Cardiac septum (tissue), 1 donor: ENCODE data around the gene BHLHE40. TPM values are rescaled to one million over a fixed set of nuclear protein-coding genes. Genes with fewer than 3 reads are reported as not detected.

Experiments
- DNase-seq: peaks from one replicate; pipeline ENCODE4 v3.0.0-alpha.2; 2020; ENCODE audit warnings: low spot score
- intact Hi-C: fragments of 100-400 bp; cut with DNase I; formaldehyde crosslinking; loops from one replicate; pipeline ENCODE4 v1.14.0; 2022
- total RNA-seq: library from RNA; stranded (reverse); fragmentation: NEBNext Ultra II Directional; extraction: Animal tissue kit (Norgen Biotek cat#: 25700); gene quantifications from one replicate; pipeline ENCODE4 v1.2.1, GENCODE V29; 2021
- donor health status: DM: no; HTN: no; CAD: no.

Gene BHLHE40
- total RNA-seq, 1 donor from 2014 or later, result 71.5 TPM

GRCh38 chr3:4981665-4982494 lies 2.6 kb downstream of the BHLHE40 start:
- intact Hi-C loops, result no loop called here
- DNase-seq, result no peak

DNA sequence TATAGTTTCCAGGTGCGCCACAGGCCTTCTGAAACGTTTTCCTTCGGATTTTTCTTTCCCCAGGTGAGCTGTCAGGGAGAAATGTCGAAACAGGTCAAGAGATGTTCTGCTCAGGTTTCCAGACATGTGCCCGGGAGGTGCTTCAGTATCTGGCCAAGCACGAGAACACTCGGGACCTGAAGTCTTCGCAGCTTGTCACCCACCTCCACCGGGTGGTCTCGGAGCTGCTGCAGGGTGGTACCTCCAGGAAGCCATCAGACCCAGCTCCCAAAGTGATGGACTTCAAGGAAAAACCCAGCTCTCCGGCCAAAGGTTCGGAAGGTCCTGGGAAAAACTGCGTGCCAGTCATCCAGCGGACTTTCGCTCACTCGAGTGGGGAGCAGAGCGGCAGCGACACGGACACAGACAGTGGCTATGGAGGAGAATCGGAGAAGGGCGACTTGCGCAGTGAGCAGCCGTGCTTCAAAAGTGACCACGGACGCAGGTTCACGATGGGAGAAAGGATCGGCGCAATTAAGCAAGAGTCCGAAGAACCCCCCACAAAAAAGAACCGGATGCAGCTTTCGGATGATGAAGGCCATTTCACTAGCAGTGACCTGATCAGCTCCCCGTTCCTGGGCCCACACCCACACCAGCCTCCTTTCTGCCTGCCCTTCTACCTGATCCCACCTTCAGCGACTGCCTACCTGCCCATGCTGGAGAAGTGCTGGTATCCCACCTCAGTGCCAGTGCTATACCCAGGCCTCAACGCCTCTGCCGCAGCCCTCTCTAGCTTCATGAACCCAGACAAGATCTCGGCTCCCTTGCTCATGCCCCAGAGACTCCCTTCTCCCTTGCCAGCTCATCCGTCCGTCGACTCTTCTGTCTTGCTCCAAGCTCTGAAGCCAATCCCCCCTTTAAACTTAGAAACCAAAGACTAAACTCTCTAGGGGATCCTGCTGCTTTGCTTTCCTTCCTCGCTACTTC lies 3.8 kb downstream of the BHLHE40 start:
- DNase-seq, result no peak
- intact Hi-C loops, result no loop called here

- intact Hi-C loops, result no loop called here
- no peak for DNase-seq
Measured at GRCh38 chr3:4983739-4984510, 4.7 kb downstream of the BHLHE40 start.

DNA sequence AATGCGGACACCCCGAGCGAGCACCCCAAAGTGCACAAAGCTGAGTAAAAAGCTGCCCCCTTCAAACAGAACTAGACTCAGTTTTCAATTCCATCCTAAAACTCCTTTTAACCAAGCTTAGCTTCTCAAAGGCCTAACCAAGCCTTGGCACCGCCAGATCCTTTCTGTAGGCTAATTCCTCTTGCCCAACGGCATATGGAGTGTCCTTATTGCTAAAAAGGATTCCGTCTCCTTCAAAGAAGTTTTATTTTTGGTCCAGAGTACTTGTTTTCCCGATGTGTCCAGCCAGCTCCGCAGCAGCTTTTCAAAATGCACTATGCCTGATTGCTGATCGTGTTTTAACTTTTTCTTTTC lies 5.3 kb downstream of the BHLHE40 start:
- intact Hi-C loops, result no loop called here
- DNase-seq, result no peak

DNA sequence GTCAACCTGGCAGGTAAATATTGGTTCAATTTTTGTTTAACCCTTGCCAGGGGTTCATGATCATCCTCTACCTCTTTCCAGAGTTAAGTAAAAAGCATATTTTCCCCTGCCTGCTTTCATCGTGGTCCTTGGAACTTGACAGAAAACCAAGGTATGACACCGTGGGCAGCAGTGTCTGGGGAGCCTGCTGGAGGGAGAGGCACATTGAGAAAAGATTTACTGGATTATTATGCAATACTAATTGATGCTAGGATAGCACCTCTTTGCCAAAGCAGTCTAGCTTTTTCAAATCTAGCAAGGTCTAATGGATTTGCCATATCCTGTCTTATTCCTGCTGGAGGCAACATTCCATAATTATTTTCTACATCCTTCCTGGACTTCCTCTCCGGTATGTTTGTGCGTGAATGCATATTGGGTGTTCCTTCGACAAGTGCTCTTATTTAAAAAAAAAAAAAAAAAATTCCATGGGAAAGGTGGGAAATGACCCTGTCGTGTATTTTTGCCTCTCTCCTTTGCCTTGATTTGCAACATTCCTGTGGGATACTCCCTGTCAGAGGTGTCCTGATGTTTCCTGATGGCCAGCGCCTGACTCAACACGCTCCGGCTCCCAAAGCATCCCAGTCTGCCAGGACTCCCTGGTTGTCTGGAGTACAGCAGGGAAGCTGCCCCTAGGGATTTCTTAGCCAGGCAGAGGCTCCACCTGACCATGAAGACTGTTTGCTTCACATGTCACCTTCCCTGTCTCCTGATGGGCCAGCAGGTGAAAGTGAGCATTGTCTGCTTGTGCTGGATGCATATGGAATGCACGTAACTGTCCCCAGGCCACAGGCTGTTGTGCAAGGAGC lies 6.3 kb downstream of the BHLHE40 start:
- intact Hi-C loops, result loop anchor here (1.0 kb wide), 2 partner anchors 7 to 41 kb away; no protein-coding TSS in a partner anchor
- no peak for DNase-seq

GRCh38 chr3:4986175-4986781 lies 7.0 kb downstream of the BHLHE40 start:
- DNase-seq, result no peak
- intact Hi-C loops, result loop anchor here (1.0 kb wide), 2 partner anchors 8 to 40 kb away; no protein-coding TSS in a partner anchor

DNA sequence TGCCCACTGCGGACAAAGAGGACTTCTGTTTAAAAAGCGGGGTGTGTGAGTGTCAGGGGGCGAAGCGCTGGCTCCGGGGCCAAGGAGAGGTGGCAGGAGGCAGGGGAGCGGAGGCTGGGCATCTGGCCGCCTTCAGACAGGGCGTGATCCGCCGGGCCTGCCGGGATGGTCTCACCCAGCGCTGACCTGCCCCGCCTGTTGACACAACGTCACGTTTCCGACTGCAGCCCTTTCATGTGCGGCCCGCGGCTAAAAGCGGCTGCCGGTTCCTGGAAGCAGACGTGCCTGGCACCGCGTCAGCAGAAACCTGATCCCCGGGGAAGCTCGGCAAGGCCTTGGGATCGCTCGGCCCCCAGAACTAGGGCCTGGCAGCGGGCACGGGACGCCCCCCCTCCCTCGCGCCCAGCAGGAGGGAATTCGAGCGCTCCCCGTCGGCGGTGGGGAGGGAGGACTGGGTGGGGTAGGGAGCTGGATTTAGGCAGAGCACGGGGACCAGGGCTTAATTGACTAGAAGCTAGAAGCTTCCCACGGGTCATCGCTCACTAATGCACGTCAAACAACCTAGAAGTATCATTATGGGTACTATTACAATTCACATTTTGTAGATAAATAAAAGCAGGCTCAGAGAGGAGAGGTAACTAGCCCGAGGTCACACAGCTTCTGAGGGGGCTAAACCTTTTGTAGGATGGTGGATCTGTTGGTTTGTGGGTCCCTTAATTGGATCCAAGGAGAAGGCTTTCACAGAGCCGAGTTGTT lies 7.7 kb downstream of the BHLHE40 start:
- intact Hi-C loops, result loop anchor here (1.0 kb wide), 2 partner anchors 9 to 39 kb away; no protein-coding TSS in a partner anchor
- DNase-seq, result peak; percentile 99

DNA sequence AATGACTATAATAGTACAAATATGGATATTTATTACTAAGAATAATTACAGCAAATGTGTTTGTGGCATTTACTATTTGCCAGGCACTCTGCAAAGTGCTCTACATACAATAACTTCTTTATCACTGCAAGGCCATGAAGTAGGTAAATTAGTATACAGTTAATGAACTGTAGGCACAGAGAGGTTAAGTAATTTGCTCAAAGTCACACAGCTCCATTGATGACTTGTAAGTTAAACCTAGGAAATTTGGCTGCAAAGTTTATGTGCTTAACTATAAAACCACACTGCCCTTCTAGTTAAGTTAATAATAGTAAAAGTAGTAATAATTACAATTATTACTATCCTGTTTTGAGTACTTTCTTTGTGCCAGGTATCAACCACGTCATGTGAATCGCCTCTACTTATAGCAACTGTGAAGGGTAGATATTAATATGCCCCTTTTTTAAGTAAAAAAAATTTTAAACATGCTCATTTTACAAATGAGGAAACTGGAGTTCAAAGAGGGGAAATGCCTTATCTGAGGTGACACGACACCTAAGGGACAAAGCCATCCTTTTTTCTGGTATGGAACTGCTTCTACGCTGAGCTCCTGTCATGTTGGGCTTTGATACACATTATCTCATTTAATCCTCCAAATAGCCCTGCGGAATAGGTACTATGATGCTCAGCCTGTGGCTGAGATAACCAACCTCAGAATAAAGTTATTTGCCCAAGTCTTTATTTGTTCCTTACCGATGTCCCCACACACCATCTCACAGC lies 8.5 kb downstream of the BHLHE40 start:
- no peak for DNase-seq
- intact Hi-C loops, result no loop called here

- no peak for DNase-seq
- intact Hi-C loops, result no loop called here
Measured at GRCh38 chr3:4988983-4989834, 10.0 kb downstream of the BHLHE40 start.

DNA sequence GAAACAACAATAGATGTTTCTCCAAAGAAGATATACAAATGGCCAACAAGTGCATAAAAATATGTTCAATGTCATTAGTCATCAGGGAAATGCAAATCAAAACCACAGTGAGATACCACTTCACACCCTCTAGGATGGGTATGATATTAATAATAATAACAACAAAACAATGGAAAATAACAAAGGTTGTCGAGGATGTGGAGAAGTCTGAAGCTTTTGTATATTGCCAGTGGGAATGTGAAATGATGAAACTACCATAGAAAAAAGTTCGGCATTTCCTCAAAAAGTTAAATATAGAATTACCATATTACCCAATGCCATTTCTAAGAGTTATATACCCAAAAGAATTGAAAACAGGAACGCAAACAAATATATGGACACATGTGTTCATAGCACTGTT lies 10.8 kb downstream of the BHLHE40 start:
- intact Hi-C loops, result no loop called here
- DNase-seq, result no peak

- no peak for DNase-seq
Measured at GRCh38 chr3:4992118-4992517, 12.9 kb downstream of the BHLHE40 start.

DNA sequence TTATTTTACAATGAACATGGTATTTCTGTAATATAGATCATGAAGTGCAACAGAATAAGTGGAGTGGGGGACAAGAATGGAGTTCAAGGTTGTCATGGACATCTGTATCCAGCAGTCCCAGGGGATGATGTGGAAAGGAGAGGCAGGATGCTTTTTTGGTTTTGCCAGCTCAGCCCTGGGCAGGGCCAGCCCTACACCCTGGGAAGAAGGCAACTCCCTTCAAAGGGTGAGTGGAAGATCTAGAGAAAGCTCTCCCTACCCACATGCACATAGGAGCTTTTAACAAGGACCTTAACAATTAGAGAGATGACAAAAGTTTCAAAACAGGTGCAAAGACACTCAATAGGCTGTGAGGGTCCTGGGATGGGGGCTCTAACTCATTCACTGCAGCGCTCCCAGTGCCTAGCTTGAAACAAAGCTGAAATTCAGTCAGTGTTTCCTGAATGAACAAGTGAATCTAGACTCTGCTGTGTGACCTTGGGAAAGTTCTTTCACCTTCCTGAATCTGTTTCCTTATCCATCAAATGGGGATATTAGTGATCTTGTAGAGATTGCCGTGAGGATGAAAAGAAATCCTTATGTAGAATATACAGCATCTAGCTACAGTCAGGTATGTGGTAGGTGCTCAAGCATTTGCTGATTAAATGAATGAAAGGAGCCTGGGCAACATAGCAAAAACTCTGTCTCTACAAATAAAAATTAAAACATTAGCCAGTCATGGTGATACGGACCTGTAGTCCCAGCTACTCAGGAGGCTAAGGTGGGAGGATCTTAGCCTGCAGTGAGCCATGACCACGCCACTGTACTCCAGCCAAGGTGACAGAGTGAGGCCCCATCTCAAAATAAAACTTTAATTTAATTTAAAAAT lies 14.3 kb downstream of the BHLHE40 start:
- DNase-seq, result no peak
- intact Hi-C loops, result no loop called here

More at GRCh38 chr3:4992118-4992517, 12.9 kb downstream of the BHLHE40 start:
- intact Hi-C loops, result no loop called here

- no peak for DNase-seq
- intact Hi-C loops, result no loop called here
Measured at GRCh38 chr3:4994144-4994730, 15.0 kb downstream of the BHLHE40 start.

DNA sequence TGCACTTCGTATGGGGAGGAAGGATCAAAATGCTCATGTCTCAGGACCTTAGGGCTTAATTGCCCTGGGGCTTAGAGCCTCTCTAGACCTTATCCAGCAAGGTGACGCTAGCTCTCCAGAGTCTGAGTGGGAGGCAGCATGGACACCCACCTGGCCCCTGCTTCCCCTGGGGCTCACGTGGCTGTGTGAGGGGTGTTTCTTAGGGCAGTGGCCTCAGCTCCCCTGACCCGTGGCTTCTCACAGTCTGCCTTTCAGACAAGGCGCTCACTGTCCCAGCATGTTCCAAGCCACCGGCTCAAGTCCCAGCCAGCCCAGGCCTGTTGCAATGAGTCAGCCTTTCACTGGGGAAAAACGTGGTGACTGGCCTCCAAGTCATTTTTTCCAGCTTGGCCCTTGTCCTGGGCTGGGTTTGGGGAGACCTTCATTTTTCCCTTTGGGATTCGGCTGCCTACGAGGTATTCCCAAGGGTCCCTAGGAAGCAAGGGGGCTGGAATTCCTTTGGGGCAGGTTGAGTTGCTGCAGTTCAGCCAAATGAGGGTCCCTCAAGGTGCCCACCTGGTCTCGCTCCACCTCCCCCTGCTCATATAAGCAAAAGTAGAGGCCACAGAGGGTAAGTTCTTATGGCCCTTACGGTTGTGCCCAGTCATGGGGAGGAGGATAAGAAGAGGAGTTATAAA lies 15.7 kb downstream of the BHLHE40 start:
- DNase-seq, result peak; percentile 88
- intact Hi-C loops, result no loop called here
